NCI-H187 treated with DMSO at 0.1 percent for 48 hours (cell line): ENCODE results near the gene TIGD7.
"Not testable (repeated sequence)": the region's sequence is repeated elsewhere in the genome, so short reads cannot be mapped to it uniquely, and the experiment has no call there.

ENCODE experiments used
- DNase-seq: peaks from one replicate; lab custom pipeline; 2025; lab: John Stamatoyannopoulos, UW

The TIGD7 gene

DNA sequence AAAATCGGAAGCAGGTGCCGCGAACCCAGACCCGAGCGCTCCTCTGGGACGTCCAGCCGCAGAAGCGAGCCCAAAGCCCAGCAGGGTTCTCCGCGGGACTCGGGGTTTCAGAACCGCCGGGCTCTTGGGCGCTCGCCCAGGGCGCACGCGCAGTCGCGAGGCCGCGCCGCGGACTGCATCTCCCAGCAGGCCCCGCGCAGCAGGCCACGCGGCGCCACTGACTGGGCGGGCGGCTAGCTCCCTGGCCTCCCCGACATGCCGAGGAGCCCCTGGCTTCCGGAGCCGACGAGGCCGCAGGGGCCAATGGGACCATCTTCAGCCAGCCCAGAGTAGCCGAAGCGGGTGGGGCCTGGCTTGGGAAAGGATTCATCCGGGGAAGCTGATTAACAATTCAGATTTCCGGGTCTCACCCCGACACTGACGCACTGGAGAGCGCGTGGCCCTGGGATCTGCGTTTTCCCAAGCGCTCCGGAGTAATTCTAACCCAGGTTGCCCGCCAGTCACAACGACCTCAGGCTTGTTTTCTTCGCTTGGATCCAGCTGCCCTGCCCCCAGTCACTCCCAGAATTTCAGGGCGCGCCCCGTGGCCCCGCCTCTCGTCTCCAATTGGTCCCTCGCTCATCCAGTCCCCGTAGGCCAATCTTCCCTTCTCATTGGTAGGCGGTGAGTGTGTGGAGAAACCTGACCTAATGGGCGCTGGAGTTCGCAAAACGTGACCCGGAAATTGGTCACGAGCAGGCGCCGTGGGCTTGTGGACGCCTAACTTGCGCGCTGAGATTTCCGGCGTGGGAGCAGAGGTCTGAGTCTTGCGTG lies 22.3 kb downstream of the TIGD7 start, which contains the start of gene ZNF263:
Gene ZNF263, plus strand, starts transcription at position 762 of the 813 bp plus-strand sequence. CDS start 328 bp downstream, outside the sequence.
- peak; percentile 99 for DNase-seq

DNA sequence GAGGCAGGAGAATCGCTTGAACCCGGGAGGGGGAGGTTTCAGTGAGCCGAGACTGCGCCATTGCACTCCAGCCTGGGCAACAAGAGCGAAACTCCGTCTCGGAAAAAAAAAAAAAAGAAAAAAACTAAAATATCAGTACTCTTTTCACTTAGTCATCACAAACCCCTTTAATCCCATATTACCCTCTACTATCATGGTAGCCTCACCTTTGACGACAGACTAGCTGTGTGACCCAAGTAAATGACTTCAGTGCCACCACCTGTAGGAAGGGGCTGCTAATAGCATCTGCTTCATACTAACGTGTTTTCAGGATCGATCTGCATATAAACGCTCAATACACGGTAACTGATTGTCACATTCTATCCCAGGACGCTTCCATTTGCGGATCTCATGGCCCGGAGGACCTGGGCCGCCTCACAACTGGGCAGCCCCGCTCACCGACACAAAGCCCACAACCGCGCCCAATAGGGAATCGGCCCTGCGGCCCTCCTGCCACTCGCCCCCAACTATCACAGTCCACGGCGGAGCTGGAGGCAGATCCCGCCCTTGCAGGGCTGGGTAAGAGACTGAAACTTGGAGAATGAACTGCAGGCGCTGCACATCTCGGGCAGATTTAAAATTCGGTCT lies 23.0 kb downstream of the TIGD7 start:
- DNase-seq, result no peak

DNA sequence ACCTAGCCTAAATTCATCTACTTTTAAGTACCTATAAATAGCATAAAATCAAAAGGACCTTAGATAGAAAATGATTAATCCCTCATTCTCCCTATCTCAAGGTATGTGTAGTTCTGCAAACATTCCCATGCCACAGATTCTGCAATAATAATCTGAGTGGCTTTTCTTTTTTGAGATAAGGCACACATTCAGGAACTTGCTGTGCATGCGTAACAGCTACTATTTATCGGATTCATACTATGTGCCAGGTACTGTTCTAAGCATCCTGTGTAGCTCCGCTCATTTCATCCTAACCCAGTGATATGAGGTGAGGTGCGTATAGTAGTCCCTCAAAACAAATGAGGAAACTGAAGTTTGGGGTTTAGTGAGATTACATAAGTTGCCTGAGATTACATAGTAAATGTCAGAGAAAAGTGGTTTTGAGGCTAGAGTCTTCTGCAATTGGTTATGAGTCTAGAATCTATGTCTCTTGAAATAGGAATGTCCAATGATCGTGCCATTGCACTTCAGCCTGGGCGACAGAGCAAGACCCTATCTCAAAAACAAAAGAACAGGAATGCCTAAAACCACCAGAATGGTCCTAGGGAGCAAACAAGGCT lies 23.9 kb downstream of the TIGD7 start:
- DNase-seq, result no peak

DNA sequence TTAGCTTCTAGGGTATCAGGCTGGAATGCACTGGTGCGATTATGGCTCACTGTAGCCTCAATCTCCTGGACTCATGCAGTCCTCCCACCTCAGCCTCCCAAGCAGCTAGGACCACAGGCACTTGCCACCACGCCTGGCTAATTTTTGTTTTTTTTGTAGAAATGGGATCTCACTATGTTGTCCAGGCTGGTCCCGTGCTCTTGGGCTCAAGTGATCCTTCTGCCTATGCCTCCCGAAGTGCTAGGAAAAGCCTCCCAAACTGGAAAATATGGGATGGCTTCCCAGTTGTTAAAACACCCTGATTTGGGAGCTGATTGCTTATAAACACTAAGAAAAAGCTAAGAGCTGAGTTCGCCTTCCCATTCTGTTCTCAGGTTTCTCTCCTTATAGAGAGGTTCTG lies 28.6 kb downstream of the TIGD7 start:
- DNase-seq, result no peak

DNA sequence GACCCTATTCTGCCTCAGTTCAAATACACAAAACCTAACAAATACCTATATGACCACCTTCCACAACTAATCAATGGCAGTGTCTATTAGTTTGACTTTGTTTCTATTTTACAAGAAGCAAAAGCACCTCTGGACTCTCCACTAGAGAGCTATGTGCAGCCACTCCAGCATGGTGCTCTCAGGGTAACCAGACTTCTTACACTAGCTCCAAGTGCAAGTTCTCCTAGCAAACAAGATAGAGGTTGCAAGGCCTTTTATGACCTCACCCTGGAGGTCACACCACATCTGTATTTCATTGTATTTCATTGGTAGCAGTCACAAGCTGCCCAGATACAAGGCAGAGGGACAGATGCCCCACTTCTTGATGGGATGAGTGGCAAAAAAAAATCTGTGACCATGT lies 30.3 kb downstream of the TIGD7 start:
- no peak for DNase-seq

DNA sequence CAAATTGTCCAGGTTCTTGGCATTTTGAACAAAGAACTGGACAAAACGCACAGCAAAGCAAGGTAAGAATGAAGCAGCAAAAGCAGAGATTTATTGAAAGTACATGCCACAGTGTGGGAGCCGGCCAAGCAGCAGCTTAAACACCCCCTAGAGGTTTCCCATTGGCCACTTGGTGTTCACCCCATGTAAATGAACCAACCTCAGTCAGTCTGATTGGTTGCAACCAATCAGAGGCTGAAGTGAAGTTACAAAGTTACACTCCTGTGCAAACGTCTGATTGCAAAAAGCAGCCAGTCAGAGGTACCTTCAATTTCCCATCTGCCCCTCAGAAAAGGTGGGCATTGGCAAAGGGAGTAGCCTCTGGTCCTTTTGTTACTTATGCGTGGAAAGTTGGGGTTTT lies 30.7 kb downstream of the TIGD7 start:
- no peak for DNase-seq

DNA sequence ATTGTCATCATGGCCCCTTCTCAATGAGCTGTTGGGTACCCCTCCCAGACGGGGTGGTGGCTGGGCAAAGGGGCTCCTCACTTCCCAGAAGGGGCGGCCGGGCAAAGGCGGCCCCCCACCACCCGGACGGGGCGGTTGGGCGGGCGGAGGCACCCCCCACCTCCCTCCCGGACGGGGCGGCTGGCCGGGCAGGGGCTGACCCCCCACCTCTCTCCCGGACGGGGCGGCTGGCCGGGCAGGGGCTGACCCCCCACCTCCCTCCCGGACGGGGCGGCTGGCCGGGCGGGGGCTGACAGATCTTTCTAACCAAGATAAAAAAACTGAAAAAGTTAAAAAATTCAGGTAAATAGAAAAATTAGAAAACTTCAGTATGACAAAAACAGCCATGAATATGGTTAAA lies 33.9 kb downstream of the TIGD7 start:
- DNase-seq, result not testable (repeated sequence)

DNA sequence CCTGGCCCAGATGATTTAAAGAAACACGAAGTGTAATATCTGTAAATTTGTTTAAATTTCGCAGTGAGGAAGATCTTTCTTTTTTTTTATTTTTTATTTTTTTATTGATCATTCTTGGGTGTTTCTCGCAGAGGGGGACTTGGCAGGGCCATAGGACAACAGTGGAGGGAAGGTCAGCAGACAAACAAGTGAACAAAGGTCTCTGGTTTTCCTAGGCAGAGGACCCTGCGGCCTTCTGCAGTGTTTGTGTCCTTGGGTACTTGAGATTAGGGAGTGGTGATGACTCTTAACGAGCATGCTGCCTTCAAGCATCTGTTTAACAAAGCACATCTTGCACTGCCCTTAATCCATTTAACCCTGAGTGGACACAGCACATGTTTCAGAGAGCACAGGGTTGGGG lies 34.5 kb downstream of the TIGD7 start:
- DNase-seq, result not testable (repeated sequence)

DNA sequence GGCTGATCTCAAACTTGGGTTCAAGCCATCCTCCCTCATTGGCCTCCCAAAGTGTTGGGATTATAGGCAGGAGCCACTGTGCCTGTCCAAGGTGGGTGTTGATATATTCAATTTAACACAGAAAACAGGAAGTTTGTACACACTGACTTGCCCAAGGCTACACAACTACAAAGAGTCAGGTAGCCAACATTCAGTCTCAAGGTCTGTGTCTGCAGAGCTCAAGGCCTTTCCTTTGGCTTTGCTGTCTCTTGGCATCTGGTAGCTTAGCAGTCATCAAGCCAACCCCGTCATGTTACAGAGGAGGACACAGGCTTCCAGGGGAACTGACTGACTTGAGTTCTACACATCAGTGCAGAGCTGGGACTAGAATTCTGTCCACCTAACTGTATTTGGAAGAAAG lies 36.9 kb downstream of the TIGD7 start:
- no peak for DNase-seq

DNA sequence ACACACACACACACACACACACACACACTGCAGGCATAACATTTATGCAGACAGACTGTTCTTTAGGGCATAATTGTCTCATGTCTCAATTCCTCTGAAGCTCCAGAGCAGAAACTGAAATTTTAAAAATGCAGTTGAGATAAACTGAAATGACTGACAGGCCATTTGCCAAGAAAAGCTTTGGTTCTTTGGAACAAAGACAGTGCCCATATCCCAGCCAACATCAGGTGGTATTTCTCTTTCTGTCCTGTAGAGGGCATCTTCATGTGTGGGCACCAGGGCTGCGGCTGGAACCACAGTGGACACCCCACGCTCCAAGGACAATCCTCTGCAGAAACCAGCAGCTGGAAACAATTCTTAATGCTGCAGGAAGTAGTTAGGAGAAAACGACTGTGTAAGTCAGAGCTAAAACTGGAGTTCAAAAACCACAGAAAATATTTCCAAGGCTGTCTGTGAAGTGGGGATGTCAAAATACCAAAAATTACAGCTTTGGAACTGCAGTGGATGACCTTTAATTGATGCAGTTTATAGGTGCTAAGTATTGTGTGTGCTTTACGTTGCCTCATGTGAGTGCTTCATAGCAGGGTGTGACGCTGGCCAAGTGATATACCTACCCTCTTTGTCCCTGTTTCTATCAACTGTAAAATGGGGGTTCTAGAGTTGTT lies 38.2 kb downstream of the TIGD7 start:
- DNase-seq, result no peak

DNA sequence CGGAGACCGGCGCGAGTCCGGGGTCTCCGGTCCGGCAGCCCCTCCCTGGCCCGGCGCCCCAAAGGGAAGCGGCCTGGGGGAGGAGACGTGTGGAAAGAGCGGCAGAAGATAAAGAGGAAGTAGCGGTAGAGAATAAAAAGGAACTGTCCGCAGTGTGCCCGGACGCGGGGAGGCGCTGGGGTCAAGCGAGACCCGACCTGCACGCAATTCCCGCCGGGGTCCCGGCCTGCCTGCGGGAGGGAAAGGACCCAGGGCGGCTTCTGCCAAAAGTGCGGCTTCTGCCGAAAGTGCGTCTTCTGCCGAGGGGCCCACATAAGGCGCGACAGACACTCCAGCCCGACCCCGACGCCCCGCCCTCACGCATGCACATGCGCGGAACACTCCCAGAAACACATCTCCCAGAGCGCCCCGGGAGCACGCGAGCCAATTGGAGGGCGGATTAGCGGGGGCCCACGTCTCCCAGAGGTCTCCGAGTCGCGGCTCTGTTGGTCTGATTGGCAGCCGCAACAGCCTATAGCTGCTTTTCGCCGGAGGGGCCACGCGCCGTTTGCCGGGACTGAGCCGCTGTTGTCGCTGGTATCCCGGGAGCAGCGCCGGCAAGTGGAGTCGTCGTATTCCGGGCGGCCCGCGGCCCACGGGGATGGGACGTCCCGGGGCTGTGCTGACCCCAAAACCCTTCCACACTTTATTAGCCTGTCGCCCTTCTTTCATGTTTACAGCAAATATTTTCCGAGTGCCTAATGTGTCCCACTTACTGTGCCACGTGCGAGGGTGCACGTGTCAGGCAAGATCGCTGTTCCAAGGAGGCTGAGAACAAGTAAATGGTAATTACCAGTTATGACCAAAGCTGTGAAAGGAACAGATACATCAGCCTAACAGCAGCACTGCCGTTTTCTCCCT lies 40.8 kb downstream of the TIGD7 start:
- peak; percentile 95 for DNase-seq

DNA sequence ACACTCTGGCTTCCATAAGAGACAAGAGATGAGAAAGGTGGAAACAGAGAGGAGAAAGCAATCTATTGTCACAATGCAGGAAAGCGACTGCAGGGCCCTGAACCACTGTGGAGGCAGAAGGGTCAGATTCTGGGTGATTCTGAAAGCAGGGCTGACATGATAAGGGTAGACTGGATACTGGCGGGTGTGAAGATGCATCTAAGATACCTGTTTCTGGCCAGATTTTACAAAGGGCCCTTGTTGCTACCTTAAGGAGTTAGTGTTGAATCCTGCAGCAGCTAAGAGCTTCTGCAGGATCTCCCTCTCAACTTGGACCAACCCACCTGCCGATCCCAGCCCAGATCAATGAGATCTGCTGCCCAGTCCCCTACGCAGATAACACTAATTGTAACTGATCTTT lies 42.7 kb downstream of the TIGD7 start:
- no peak for DNase-seq

DNA sequence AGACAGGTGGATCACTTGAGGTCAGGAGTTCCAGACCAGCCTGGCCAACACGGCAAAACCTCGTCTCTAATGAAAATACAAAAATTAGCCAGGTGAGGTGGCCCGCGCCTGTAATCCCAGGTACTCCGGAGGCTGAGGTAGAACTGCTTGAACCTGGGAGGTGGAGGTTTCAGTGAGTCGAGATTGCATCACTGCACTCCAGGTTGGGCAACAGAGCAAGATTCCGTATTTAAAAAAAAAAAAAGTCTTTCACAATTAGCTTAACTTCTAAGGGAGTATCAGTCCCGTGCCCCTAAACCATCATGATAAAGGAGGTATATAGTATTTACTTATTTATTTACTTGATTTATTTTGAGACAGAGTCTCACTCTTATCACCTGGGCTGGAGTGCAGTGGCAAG lies 45.4 kb downstream of the TIGD7 start:
- no peak for DNase-seq

DNA sequence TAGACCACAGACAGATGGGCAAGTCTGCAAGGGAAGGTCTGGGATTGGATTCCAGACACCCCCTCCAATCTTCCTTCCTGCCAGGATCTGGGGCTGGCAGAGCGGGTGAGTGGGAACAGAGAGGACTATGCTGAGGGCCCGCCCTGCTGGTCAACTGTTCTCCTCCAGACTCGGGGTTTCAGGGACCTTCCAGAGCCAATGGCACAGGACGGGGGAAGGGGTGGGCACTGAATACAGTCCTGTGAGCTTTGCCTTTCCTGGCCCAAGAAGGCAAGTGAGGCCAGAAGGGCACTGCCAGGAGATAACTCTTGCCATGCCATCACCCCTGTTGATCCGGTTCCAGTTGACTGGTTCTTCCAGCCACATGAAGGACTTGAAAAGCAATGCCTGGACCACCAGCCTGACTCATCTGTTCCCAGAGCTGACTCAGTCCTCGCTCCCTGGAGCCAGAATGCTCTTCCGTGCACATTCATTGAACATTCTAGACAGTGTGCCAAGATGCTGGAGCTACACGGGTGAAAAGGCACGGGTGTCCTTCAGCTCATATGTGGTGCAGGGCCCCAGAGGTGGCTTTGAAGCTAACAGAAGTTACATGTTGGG lies 48.3 kb downstream of the TIGD7 start:
- no peak for DNase-seq

DNA sequence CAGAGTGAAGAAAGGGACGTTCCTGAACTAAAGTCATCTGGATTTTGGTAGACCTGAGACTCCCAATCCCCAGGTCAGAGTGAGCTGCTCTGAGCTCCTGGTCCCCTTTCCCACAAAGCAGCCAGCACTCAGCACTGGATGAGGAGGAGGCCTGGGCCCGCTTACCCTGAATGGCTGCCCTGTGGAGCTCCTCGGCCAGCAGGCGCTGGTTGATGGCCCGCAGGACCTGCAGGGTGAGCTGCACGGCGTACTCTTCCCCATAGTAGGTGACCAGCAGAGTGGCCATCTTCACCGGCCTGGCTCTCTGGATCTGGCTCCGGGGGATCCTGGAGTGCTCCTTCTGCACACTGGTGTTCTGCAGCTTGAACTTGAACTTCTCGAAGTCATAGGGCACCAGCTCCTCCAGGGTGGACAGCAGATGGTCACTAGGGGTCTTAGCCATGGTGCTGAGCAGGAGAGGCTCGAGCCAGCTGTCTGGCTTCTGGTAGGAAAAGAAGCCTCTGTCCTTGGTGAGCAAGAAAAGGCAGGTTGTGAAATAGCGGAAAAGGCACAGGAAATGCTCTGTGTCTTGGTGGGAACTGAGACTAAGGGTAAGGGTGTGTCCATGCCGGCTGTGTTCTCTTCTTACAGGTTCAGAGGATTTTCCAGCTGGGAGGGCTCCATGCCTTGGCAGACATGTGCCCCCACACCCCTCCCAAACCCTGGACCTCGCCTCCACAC lies 48.9 kb downstream of the TIGD7 start, which contains the start of gene MEFV:
Gene MEFV, minus strand, starts transcription at position 488 of the 720 bp plus-strand sequence. Its CDS starts 46 bp downstream, at position 442.
- DNase-seq, result no peak

DNA sequence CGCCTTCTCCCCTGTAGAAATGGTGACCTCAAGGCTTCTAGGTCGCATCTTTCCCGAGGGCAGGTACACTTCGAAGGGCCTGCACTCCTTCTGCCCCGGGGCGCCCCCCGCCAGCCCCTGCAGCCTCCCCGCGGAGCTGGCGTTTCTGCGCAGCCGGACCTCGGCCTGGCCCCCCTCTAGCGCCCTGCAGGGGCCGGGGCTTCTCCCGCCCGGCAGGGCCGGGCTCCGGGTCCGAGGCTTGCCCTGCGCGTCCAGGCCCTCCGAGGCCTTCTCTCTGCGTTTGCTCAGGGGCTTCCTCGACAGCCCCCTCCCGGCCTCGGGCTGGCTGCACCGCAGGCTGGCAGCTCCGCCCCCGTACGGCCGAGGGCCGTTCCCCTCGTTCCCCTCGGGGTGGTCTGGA lies 50.9 kb downstream of the TIGD7 start:
- no peak for DNase-seq

DNA sequence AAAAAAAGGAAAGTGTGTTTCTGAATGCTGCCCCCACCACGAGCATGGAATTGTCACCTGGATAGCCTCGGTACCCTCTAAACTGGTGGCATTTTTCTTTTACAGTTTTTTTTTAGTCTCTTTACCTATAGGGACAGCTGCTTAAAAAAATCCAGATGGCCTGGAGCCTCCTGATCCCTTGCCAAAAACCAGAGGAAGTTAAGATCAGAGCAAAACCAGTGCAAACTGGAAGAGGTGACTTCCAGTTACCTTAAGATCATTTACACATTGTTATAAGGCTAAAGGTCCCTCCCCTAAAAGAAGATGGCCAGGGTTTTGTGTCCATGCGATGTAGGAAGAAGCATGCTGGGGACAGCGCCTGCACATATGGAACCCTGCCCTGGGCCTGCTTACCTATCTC lies 52.3 kb downstream of the TIGD7 start:
- no peak for DNase-seq

DNA sequence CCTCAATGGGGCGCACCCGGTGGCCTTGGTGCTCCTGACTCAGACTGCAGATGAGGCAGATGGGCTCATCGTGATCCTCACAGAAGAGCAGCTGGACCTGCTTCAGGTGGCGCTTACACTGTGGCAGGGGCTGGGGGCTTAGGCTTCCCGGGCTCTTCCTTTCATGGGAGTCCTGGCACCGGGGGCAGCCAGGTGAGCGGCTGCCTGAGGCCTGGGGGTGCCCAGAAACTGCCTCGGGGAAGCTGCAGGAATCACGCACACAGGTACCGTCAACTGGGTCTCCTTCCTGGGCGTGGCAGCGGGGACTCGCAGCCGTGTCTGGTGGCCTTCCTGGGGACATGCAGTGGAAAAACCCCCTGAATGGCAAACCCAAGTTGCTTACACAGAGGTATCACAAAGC lies 55.8 kb downstream of the TIGD7 start:
- no peak for DNase-seq

DNA sequence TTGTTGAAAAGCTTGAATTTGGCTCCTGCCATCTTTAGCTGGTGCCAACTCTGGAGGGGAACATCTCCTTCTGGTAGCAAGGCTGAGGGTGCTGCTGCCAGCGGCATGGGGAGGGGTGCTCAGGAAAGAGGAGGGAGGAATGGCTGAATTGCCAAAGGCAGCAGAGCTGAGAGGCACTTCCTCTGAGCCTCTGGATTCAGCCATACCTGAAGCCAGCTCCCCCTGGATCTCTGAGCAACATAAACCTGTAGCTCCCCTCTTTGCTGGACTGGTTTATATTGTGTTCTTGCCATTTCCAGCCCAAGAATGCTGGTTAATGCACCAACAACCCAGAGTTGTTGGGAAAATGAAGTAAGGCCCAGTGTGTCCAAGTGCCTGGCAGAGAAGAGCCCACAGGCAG lies 56.2 kb downstream of the TIGD7 start:
- DNase-seq, result no peak
